GM23338 (cell line): ENCODE measurements around the gene MAN1B1. TPM values are rescaled to one million over a fixed set of nuclear protein-coding genes. Genes with fewer than 3 reads are reported as not detected.

Source experiments
- ATAC-seq: fragments of 200-7000 bp; cut with Tn5 transposase; 3 replicates; pipeline ENCODE4 v1.9.1; 2020
- DNase-seq: peaks from one replicate; pipeline ENCODE4 v3.0.0-alpha.2; 2015; ENCODE audit warnings: low spot score
- H2AFZ ChIP-seq: fragments of 200-600 bp; sonication (generic); 2 replicates; pipeline ENCODE4 v1.8.0; 2016; ENCODE audit warnings: antibody characterized with exemption, mild to moderate bottlenecking, moderate library complexity
- H3F3A ChIP-seq: fragments of 200-600 bp; sonication (generic); replicated peaks from 2 replicates; pipeline ENCODE4 v1.8.0; 2017; ENCODE audit warnings: antibody characterized with exemption, mixed run types, low read depth
- H3K27ac ChIP-seq: fragments of 200-600 bp; sonication (generic); 2 replicates; pipeline ENCODE4 v1.6.1; 2016; ENCODE audit warnings: low read depth
- H3K27me3 ChIP-seq: fragments of 200-600 bp; sonication (generic); 2 replicates; pipeline ENCODE4 v1.8.0; 2016; ENCODE audit warnings: mild to moderate bottlenecking, mixed run types, moderate library complexity; ENCODE audit not compliant: insufficient read depth
- H3K36me3 ChIP-seq: fragments of 200-600 bp; sonication (generic); 2 replicates; pipeline ENCODE4 v1.8.0; 2016; ENCODE audit warnings: mild to moderate bottlenecking; ENCODE audit not compliant: insufficient read depth
- H3K4me1 ChIP-seq: fragments of 200-600 bp; sonication (generic); 2 replicates; pipeline ENCODE4 v1.8.0; 2016; ENCODE audit warnings: mild to moderate bottlenecking, moderate library complexity; ENCODE audit not compliant: insufficient read depth
- H3K4me2 ChIP-seq: fragments of 200-600 bp; sonication (generic); 2 replicates; pipeline ENCODE4 v1.7.1; 2017; ENCODE audit warnings: mixed run types
- H3K4me3 ChIP-seq: fragments of 200-600 bp; sonication (generic); 2 replicates; pipeline ENCODE4 v1.6.1; 2016; ENCODE audit warnings: mixed run types
- H3K79me2 ChIP-seq: fragments of 200-600 bp; sonication (generic); replicated peaks from 2 replicates; pipeline ENCODE4 v1.8.0; 2017; ENCODE audit warnings: mild to moderate bottlenecking; ENCODE audit not compliant: insufficient read depth
- H3K9me2 ChIP-seq: fragments of 200-600 bp; sonication (generic); 2 replicates; pipeline ENCODE4 v1.8.0; 2017; ENCODE audit not compliant: insufficient read depth
- H4K20me1 ChIP-seq: fragments of 200-600 bp; sonication (generic); replicated peaks from 2 replicates; pipeline ENCODE4 v1.8.0; 2017; ENCODE audit warnings: mild to moderate bottlenecking; ENCODE audit not compliant: insufficient read depth
- H3K27ac Mint-ChIP-seq: 2 replicates; pipeline ENCODE4 v1.8.0; 2020; ENCODE audit warnings: inconsistent platforms, mild to moderate bottlenecking, moderate library complexity, mixed read lengths
- H3K27me3 Mint-ChIP-seq: 3 replicates; pipeline ENCODE4 v1.8.0; 2022; ENCODE audit warnings: low read depth, mild to moderate bottlenecking, moderate library complexity, mixed read lengths, inconsistent platforms; ENCODE audit not compliant: insufficient read depth, poor library complexity
- H3K36me3 Mint-ChIP-seq: 3 replicates; pipeline ENCODE4 v1.8.0; 2021; ENCODE audit warnings: low read depth, mild to moderate bottlenecking, inconsistent platforms, moderate library complexity, mixed read lengths
- H3K4me1 Mint-ChIP-seq: 3 replicates; pipeline ENCODE4 v1.8.0; 2020; ENCODE audit warnings: mild to moderate bottlenecking, inconsistent platforms, mixed read lengths
- H3K4me3 Mint-ChIP-seq: 3 replicates; pipeline ENCODE4 v1.8.0; 2021; ENCODE audit warnings: moderate library complexity, mild to moderate bottlenecking, inconsistent platforms, mixed read lengths
- H3K9me3 Mint-ChIP-seq: 3 replicates; pipeline ENCODE4 v1.8.0; 2020; ENCODE audit warnings: moderate library complexity, mild to moderate bottlenecking, inconsistent platforms, mixed read lengths
- CREB1 ChIP-seq: fragments of 250-450 bp; sonication (Bioruptor Pico); IDR thresholded peaks from 2 replicates; pipeline ENCODE4 v1.5.0; 2020; ENCODE audit warnings: low read depth, mild to moderate bottlenecking, moderate library complexity
- CTCF ChIP-seq, 2 experiments: fragments of 200-600 bp in 1 of 2; sonication (generic) in 1 of 2; conservative IDR thresholded peaks; 2 replicates each; pipeline versions ENCODE4 v1.5.1 to v1.6.1; 2016 to 2017; ENCODE audit warnings: antibody characterized with exemption in 2 of 2, low read depth in 2 of 2, mild to moderate bottlenecking in 2 of 2, moderate library complexity in 1 of 2
- EZH2phosphoT487 ChIP-seq: fragments of 200-600 bp; sonication (generic); IDR thresholded peaks from one replicate; pipeline ENCODE4 v1.8.1; 2018; ENCODE audit warnings: antibody characterized with exemption; ENCODE audit not compliant: unreplicated experiment
- JUNB ChIP-seq: IDR thresholded peaks from one replicate; pipeline ENCODE4 v1.6.1; 2016; ENCODE audit warnings: antibody characterized with exemption; ENCODE audit not compliant: unreplicated experiment
- ZNF114 ChIP-seq: fragments of 250-450 bp; sonication (Bioruptor Pico); IDR thresholded peaks from 2 replicates; pipeline ENCODE4 v1.5.0; 2020; ENCODE audit warnings: mild to moderate bottlenecking, moderate library complexity
- ZNF462 ChIP-seq: fragments of 250-450 bp; sonication (Bioruptor Pico); IDR thresholded peaks from 2 replicates; pipeline ENCODE4 v1.5.0; 2020; ENCODE audit warnings: mild to moderate bottlenecking, moderate library complexity
- polyA plus RNA-seq: library from polyadenylated mRNA; unstranded; fragments of >200 nt; fragmentation: Nextera tagmentation; extraction: Ambion mirVana; gene quantifications from 2 replicates; pipeline ENCODE4 v1.2.1, GENCODE V29; 2016
- total RNA-seq: library from RNA; depleted of rRNA; stranded (reverse); fragments of >200 nt; shearing (Covaris generic); gene quantifications from 2 replicates; pipeline ENCODE4 v1.2.3, GENCODE V29; 2014

MAN1B1 gene
- total and polyA plus RNA-seq, 2 experiments from 2014 or later: 15.7 to 39.9 TPM

GRCh38 chr9:137039611-137040366 lies 47.0 kb upstream of the MAN1B1 start:
- H3K27me3 Mint-ChIP-seq: peaks cover 8% of the 10 kb centered on the region
- no peaks in the 10 kb centered on the region for H3K9me3 Mint-ChIP-seq
- Histone ChIP-seq H3F3A (no peaks in the 10 kb centered on the region), H3K36me3 (no peaks in the 10 kb centered on the region), H3K9me2 (no peaks in the 10 kb centered on the region), H2AFZ (no peak overlapping the region), H3K4me3 (no peak overlapping the region), H4K20me1 (no peaks in the 10 kb centered on the region; the same call in 1 of the 2 replicates), H3K4me1 (peaks cover 2% of the 10 kb centered on the region; the same call in 1 of the 2 replicates), H3K27ac (no peak overlapping the region), H3K79me2 (peaks cover 4% of the 10 kb centered on the region; the same call in 1 of the 2 replicates), H3K4me2 (no peak overlapping the region), H3K27me3 (peaks cover 6% of the 10 kb centered on the region)
- ATAC-seq: no peak
- H3K4me1 Mint-ChIP-seq: peaks cover 2% of the 10 kb centered on the region; the same call in 1 of the 3 replicates
- no peaks in the 10 kb centered on the region; the same call in 2 of the 3 replicates for H3K36me3 Mint-ChIP-seq
- no peak overlapping the region for H3K27ac Mint-ChIP-seq
- no peak overlapping the region for H3K4me3 Mint-ChIP-seq
- no peak for DNase-seq
- TF ChIP-seq ZNF462 (CRISPR knock-in tag) (no peak), ZNF114 (CRISPR knock-in tag) (no peak)

- Histone ChIP-seq H3K27me3 (peaks cover 14% of the 10 kb centered on the region), H3K9me2 (no peaks in the 10 kb centered on the region), H3K4me3 (no peak overlapping the region), H3K4me1 (peaks cover 7% of the 10 kb centered on the region; the same call in 1 of the 2 replicates), H3K79me2 (peaks cover 7% of the 10 kb centered on the region; the same call in 1 of the 2 replicates), H2AFZ (no peak overlapping the region), H3K27ac (no peak overlapping the region), H3K4me2 (no peak overlapping the region), H3K36me3 (no peaks in the 10 kb centered on the region), H3F3A (no peaks in the 10 kb centered on the region), H4K20me1 (no peaks in the 10 kb centered on the region; the same call in 1 of the 2 replicates)
- H3K9me3 Mint-ChIP-seq: no peaks in the 10 kb centered on the region
- H3K27ac Mint-ChIP-seq: no peak overlapping the region
- H3K4me3 Mint-ChIP-seq: no peak overlapping the region
- peaks cover 4% of the 10 kb centered on the region; the same call in 1 of the 3 replicates for H3K4me1 Mint-ChIP-seq
- DNase-seq: no peak
- H3K36me3 Mint-ChIP-seq: no peaks in the 10 kb centered on the region; the same call in 2 of the 3 replicates
- ATAC-seq: no peak
- peaks cover 15% of the 10 kb centered on the region for H3K27me3 Mint-ChIP-seq
- TF ChIP-seq CREB1 (CRISPR knock-in tag) (no peak), JUNB (no peak), CTCF (conservative IDR thresholded peaks at IDR 0.05; ENCODE audit: low read depth in 2 of 2) (no peak), ZNF114 (CRISPR knock-in tag) (no peak), EZH2phosphoT487 (no peak)
These were observed 46.2 kb upstream of the MAN1B1 start for GRCh38 chr9:137040568-137040967.
